Karpas-422 (cell line): ENCODE measurements around the gene PLD4. TPM values are rescaled to one million over a fixed set of nuclear protein-coding genes. Genes with fewer than 3 reads are reported as not detected.

Experiments used
- DNase-seq: peaks from one replicate; pipeline ENCODE4 v3.0.0-alpha.2; 2015
- H2AFZ ChIP-seq: fragments of 200-600 bp; sonication (generic); 2 replicates; pipeline ENCODE4 v1.6.1; 2014; ENCODE audit warnings: antibody characterized with exemption, low read length, mixed read lengths
- H3K27ac ChIP-seq: fragments of 200-600 bp; sonication (generic); 2 replicates; pipeline ENCODE4 v1.5.1; 2014; ENCODE audit warnings: mild to moderate bottlenecking, low read length, moderate library complexity
- H3K27me3 ChIP-seq: fragments of 200-600 bp; sonication (generic); 2 replicates; pipeline ENCODE4 v1.6.1; 2014; ENCODE audit warnings: low read length, mixed read lengths
- H3K36me3 ChIP-seq: fragments of 200-600 bp; sonication (generic); 2 replicates; pipeline ENCODE4 v1.6.1; 2014; ENCODE audit warnings: low read length, mixed read lengths; ENCODE audit not compliant: insufficient read depth
- H3K4me1 ChIP-seq: fragments of 200-600 bp; sonication (generic); 2 replicates; pipeline ENCODE4 v1.6.1; 2014; ENCODE audit warnings: mild to moderate bottlenecking, low read length, mixed read lengths
- H3K4me2 ChIP-seq: fragments of 200-600 bp; sonication (generic); 2 replicates; pipeline ENCODE4 v1.6.1; 2014; ENCODE audit warnings: low read length, low read depth, mild to moderate bottlenecking; ENCODE audit not compliant: poor library complexity, severe bottlenecking
- H3K4me3 ChIP-seq: fragments of 200-600 bp; sonication (generic); 2 replicates; pipeline ENCODE4 v1.5.1; 2014; ENCODE audit warnings: mild to moderate bottlenecking, antibody characterized with exemption, low read length, mixed read lengths
- H3K79me2 ChIP-seq: fragments of 200-600 bp; sonication (generic); 2 replicates; pipeline ENCODE4 v1.6.1; 2014; ENCODE audit warnings: mild to moderate bottlenecking, low read length, mixed read lengths
- H3K9ac ChIP-seq: fragments of 200-600 bp; sonication (generic); 2 replicates; pipeline ENCODE4 v1.6.0; 2014; ENCODE audit warnings: low read length
- H3K9me2 ChIP-seq: fragments of 200-600 bp; sonication (generic), shearing (Covaris generic); replicated peaks from 2 replicates; pipeline ENCODE4 v1.6.0; 2014; ENCODE audit warnings: mild to moderate bottlenecking, low read length, moderate library complexity; ENCODE audit not compliant: insufficient read depth
- H3K9me3 ChIP-seq: fragments of 300-700, 200-600 bp; sonication (generic); 2 replicates; pipeline ENCODE4 v1.6.1; 2014; ENCODE audit warnings: low read length, mixed read lengths
- H4K20me1 ChIP-seq: fragments of 200-600 bp; sonication (generic); 2 replicates; pipeline ENCODE4 v1.6.1; 2014; ENCODE audit warnings: mild to moderate bottlenecking, antibody characterized with exemption, low read length, low read depth; ENCODE audit not compliant: insufficient read depth
- total RNA-seq: library from RNA; depleted of rRNA; stranded (reverse); fragments of >200 nt; shearing (Covaris generic); gene quantifications from 2 replicates; pipeline ENCODE4 v1.2.3, GENCODE V29; 2014; ENCODE audit warnings: low replicate concordance

The PLD4 gene
- total RNA-seq, 1 experiment from 2014 or later, result 146 TPM

- H3K4me3 ChIP-seq, result no peak overlapping the region; the same call in 1 of the 2 replicates
- H3K9me2 ChIP-seq, result no peaks in the 10 kb centered on the region
- H3K4me2 ChIP-seq, result peak overlapping the region; percentile 95
- peak overlapping the region; percentile 97 for H3K27ac ChIP-seq
- peaks cover 34% of the 10 kb centered on the region; the same call in 1 of the 2 replicates for H4K20me1 ChIP-seq
- H3K9ac ChIP-seq, result peak overlapping the region; percentile 95
- H3K27me3 ChIP-seq, result no peaks in the 10 kb centered on the region
- peaks cover 8% of the 10 kb centered on the region; the same call in 1 of the 2 replicates for H3K79me2 ChIP-seq
- H3K36me3 ChIP-seq, result peaks cover 29% of the 10 kb centered on the region
- peaks cover 54% of the 10 kb centered on the region for H3K4me1 ChIP-seq
- DNase-seq, result peak; percentile 66
- H2AFZ ChIP-seq, result no peak overlapping the region
- H3K9me3 ChIP-seq, result peaks cover 5% of the 10 kb centered on the region; the same call in 1 of the 2 replicates
Measured at GRCh38 chr14:104927901-104928300, 3.2 kb downstream of the PLD4 start.

- Histone ChIP-seq H3K9me2 (no peaks in the 10 kb centered on the region), H3K27me3 (no peaks in the 10 kb centered on the region), H3K9ac (0 out of 2 replicates have a peak overlapping the region, but pooled peaks have one; percentile 10), H3K36me3 (peaks cover 29% of the 10 kb centered on the region), H3K4me2 (no peak overlapping the region), H4K20me1 (peaks cover 34% of the 10 kb centered on the region; the same call in 1 of the 2 replicates), H3K4me3 (no peak overlapping the region), H3K27ac (no peak overlapping the region), H3K79me2 (peaks cover 8% of the 10 kb centered on the region; the same call in 1 of the 2 replicates), H3K9me3 (peaks cover 5% of the 10 kb centered on the region; the same call in 1 of the 2 replicates), H2AFZ (no peak overlapping the region), H3K4me1 (peaks cover 51% of the 10 kb centered on the region)
- DNase-seq, result no peak
Measured at GRCh38 chr14:104928391-104929133, 3.9 kb downstream of the PLD4 start.

- Histone ChIP-seq H3K4me2 (no peak overlapping the region), H4K20me1 (peaks cover 34% of the 10 kb centered on the region; the same call in 1 of the 2 replicates), H3K79me2 (peaks cover 8% of the 10 kb centered on the region; the same call in 1 of the 2 replicates), H3K9me2 (no peaks in the 10 kb centered on the region), H3K9me3 (no peaks in the 10 kb centered on the region), H3K27me3 (no peaks in the 10 kb centered on the region), H3K4me1 (peaks cover 41% of the 10 kb centered on the region), H3K4me3 (no peak overlapping the region), H2AFZ (no peak overlapping the region), H3K9ac (no peak overlapping the region), H3K36me3 (peaks cover 29% of the 10 kb centered on the region), H3K27ac (no peak overlapping the region)
- DNase-seq, result no peak
Measured at GRCh38 chr14:104929268-104930230, 4.9 kb downstream of the PLD4 start.

GRCh38 chr14:104930526-104931303 is 6.0 kb downstream of the PLD4 start:
- Histone ChIP-seq H3K27me3 (no peaks in the 10 kb centered on the region), H3K36me3 (peaks cover 29% of the 10 kb centered on the region), H3K4me1 (peaks cover 30% of the 10 kb centered on the region), H3K27ac (no peak overlapping the region), H3K9ac (no peak overlapping the region), H3K9me2 (no peaks in the 10 kb centered on the region), H3K79me2 (peaks cover 6% of the 10 kb centered on the region; the same call in 1 of the 2 replicates), H2AFZ (no peak overlapping the region), H3K9me3 (no peaks in the 10 kb centered on the region), H3K4me2 (no peak overlapping the region), H4K20me1 (peaks cover 45% of the 10 kb centered on the region), H3K4me3 (no peak overlapping the region)
- DNase-seq, result no peak

- peaks cover 23% of the 10 kb centered on the region for H3K4me1 ChIP-seq
- H3K9ac ChIP-seq, result no peak overlapping the region
- no peak for DNase-seq
- no peak overlapping the region for H3K4me2 ChIP-seq
- H3K27ac ChIP-seq, result no peak overlapping the region
- peaks cover 50% of the 10 kb centered on the region for H4K20me1 ChIP-seq
- H3K9me3 ChIP-seq, result no peaks in the 10 kb centered on the region
- no peak overlapping the region for H3K4me3 ChIP-seq
- no peak overlapping the region for H2AFZ ChIP-seq
- no peaks in the 10 kb centered on the region for H3K9me2 ChIP-seq
- H3K27me3 ChIP-seq, result no peaks in the 10 kb centered on the region
- 0 out of 2 replicates have a peak, but pooled peaks cover under 1% of the 10 kb centered on the region for H3K79me2 ChIP-seq
- H3K36me3 ChIP-seq, result peaks cover 29% of the 10 kb centered on the region
Measured at GRCh38 chr14:104931304-104931770, 6.7 kb downstream of the PLD4 start.

GRCh38 chr14:104931771-104932675 is 7.3 kb downstream of the PLD4 start:
- no peak overlapping the region for H3K4me2 ChIP-seq

More at GRCh38 chr14:104931771-104932675, 7.3 kb downstream of the PLD4 start:
- H3K79me2 ChIP-seq, result no peaks in the 10 kb centered on the region
- no peak overlapping the region for H3K4me3 ChIP-seq
- no peak overlapping the region for H3K27ac ChIP-seq
- peaks cover 29% of the 10 kb centered on the region for H3K36me3 ChIP-seq
- no peaks in the 10 kb centered on the region for H3K27me3 ChIP-seq
- H2AFZ ChIP-seq, result no peak overlapping the region
- no peak overlapping the region for H3K9ac ChIP-seq
- no peaks in the 10 kb centered on the region for H3K9me3 ChIP-seq
- H4K20me1 ChIP-seq, result peaks cover 56% of the 10 kb centered on the region
- H3K4me1 ChIP-seq, result peaks cover 16% of the 10 kb centered on the region
- no peaks in the 10 kb centered on the region for H3K9me2 ChIP-seq
- DNase-seq, result no peak
